HG03521 (cell line): ENCODE results near the gene SEBOX.

Source experiments
- ATAC-seq: cut with Tn5 transposase; IDR thresholded peaks from one replicate; pipeline ENCODE4 v1.9.1; 2021; ENCODE audit warnings: mild to moderate bottlenecking, moderate library complexity; ENCODE audit not compliant: unreplicated experiment

SEBOX gene

GRCh38 chr17:28369684-28370034 lies 4.7 kb upstream of the SEBOX start:
- no peak for ATAC-seq

- ATAC-seq = no peak
Measured at GRCh38 chr17:28368915-28369683, 4.1 kb upstream of the SEBOX start.

GRCh38 chr17:28368306-28368831 lies 3.4 kb upstream of the SEBOX start:
- ATAC-seq = no peak

- no peak for ATAC-seq
Measured at GRCh38 chr17:28367641-28368305, 2.8 kb upstream of the SEBOX start.

GRCh38 chr17:28366605-28367004 lies 1.6 kb upstream of the SEBOX start:
- ATAC-seq = no peak

- no peak for ATAC-seq
Measured at GRCh38 chr17:28365487-28365886, 488 bp upstream of the SEBOX start.

GRCh38 chr17:28363776-28364650 lies 986 bp downstream of the SEBOX start:
- no peak for ATAC-seq

- ATAC-seq = no peak
Measured at GRCh38 chr17:28363186-28363585, 1.8 kb downstream of the SEBOX start.

- no peak for ATAC-seq
Measured at GRCh38 chr17:28357901-28358197, 7.2 kb downstream of the SEBOX start.

GRCh38 chr17:28357061-28357900 lies 7.7 kb downstream of the SEBOX start, which contains the start of gene POLDIP2:
POLDIP2 (minus strand) TSS chr17:28357527; CDS start chr17:28357448, 79 bp downstream.
- ATAC-seq = peak; percentile 97

- no peak for ATAC-seq
Measured at GRCh38 chr17:28350271-28350670, 14.7 kb downstream of the SEBOX start.

- ATAC-seq = no peak
Measured at GRCh38 chr17:28348979-28349378, 16.0 kb downstream of the SEBOX start.

- no peak for ATAC-seq
Measured at GRCh38 chr17:28347261-28347891, 17.6 kb downstream of the SEBOX start.

- no peak for ATAC-seq
Measured at GRCh38 chr17:28346746-28347246, 18.2 kb downstream of the SEBOX start.

- ATAC-seq = no peak
Measured at GRCh38 chr17:28346199-28346580, 18.8 kb downstream of the SEBOX start.

- no peak for ATAC-seq
Measured at GRCh38 chr17:28345419-28346198, 19.4 kb downstream of the SEBOX start.

GRCh38 chr17:28344435-28344901 lies 20.5 kb downstream of the SEBOX start:
- no peak for ATAC-seq

- ATAC-seq = no peak
Measured at GRCh38 chr17:28344011-28344410, 21.0 kb downstream of the SEBOX start.

- no peak for ATAC-seq
Measured at GRCh38 chr17:28343491-28343932, 21.5 kb downstream of the SEBOX start.
